Subcutaneous adipose tissue (tissue), 4 donors: ENCODE data around the gene MPZL3. TPM values are rescaled to one million over a fixed set of nuclear protein-coding genes. Genes with fewer than 3 reads are reported as not detected.

Source experiments
- CTCF ChIP-seq: fragments of 450-650 bp; IDR thresholded peaks from one replicate; pipeline ENCODE4 v1.5.1; 2016; ENCODE audit warnings: low read depth, mild to moderate bottlenecking, control low read depth, antibody characterized with exemption, moderate library complexity
- total RNA-seq, 4 donors: library from RNA; depleted of rRNA; stranded (reverse); fragments of >200 nt; gene quantifications; one replicate each; pipeline ENCODE4 v1.1.0, GENCODE V29; 2016

The MPZL3 gene
- total RNA-seq, 4 donors from 2014 or later = 1.1 to 3.7 (median 2.0) TPM

GRCh38 chr11:118247041-118247440 is 5.1 kb downstream of the MPZL3 start:
- no peak for TF ChIP-seq CTCF

- TF ChIP-seq CTCF = no peak
Observed at GRCh38 chr11:118245936-118246562, 6.1 kb downstream of the MPZL3 start.

- TF ChIP-seq CTCF = no peak
Observed at GRCh38 chr11:118243993-118244762, 8.0 kb downstream of the MPZL3 start.

- no peak for TF ChIP-seq CTCF
Observed at GRCh38 chr11:118243161-118243560, 9.0 kb downstream of the MPZL3 start.

- no peak for TF ChIP-seq CTCF
Observed at GRCh38 chr11:118241764-118242098, 10.4 kb downstream of the MPZL3 start.

- TF ChIP-seq CTCF = no peak
Observed at GRCh38 chr11:118240999-118241763, 11.0 kb downstream of the MPZL3 start.

- TF ChIP-seq CTCF = no peak
Observed at GRCh38 chr11:118239509-118240205, 12.5 kb downstream of the MPZL3 start.
